Hepatocyte (in vitro differentiated cells): ENCODE results near the gene RAMP3. TPM values are rescaled to one million over a fixed set of nuclear protein-coding genes. Genes with fewer than 3 reads are reported as not detected.

Experiments
- DNase-seq: peaks from one replicate; pipeline ENCODE4 v3.0.0-alpha.2; 2016; ENCODE audit warnings: low spot score
- H2AFZ ChIP-seq: fragments of 200-600 bp; sonication (generic); 2 replicates; pipeline ENCODE4 v1.6.0; 2016; ENCODE audit warnings: antibody characterized with exemption, mild to moderate bottlenecking
- H3K27ac ChIP-seq: fragments of 200-600 bp; sonication (generic); 2 replicates; pipeline ENCODE4 v1.5.1; 2016; ENCODE audit warnings: mild to moderate bottlenecking
- H3K27me3 ChIP-seq: fragments of 200-600 bp; sonication (generic); 2 replicates; pipeline ENCODE4 v1.6.1; 2016
- H3K36me3 ChIP-seq: fragments of 200-600 bp; sonication (generic); replicated peaks from 2 replicates; pipeline ENCODE4 v1.5.1; 2016; ENCODE audit warnings: low read depth; ENCODE audit not compliant: insufficient read depth
- H3K4me1 ChIP-seq: fragments of 200-600 bp; sonication (generic); 2 replicates; pipeline ENCODE4 v1.5.1; 2016; ENCODE audit warnings: mild to moderate bottlenecking, moderate library complexity; ENCODE audit not compliant: insufficient read depth
- H3K4me2 ChIP-seq: fragments of 200-600 bp; sonication (generic); 2 replicates; pipeline ENCODE4 v1.6.0; 2016
- H3K4me3 ChIP-seq: fragments of 200-600 bp; sonication (generic); 2 replicates; pipeline ENCODE4 v1.5.1; 2016; ENCODE audit warnings: mild to moderate bottlenecking
- H3K79me2 ChIP-seq: fragments of 200-600 bp; sonication (generic); 2 replicates; pipeline ENCODE4 v1.6.0; 2017; ENCODE audit warnings: mild to moderate bottlenecking
- H3K9me2 ChIP-seq: fragments of 200-600 bp; sonication (generic); replicated peaks from 2 replicates; pipeline ENCODE4 v1.6.0; 2017; ENCODE audit warnings: mild to moderate bottlenecking; ENCODE audit not compliant: insufficient read depth
- H3K9me3 ChIP-seq: fragments of 200-600 bp; sonication (generic); 2 replicates; pipeline ENCODE4 v1.5.1; 2016; ENCODE audit warnings: low read depth, mild to moderate bottlenecking
- H4K20me1 ChIP-seq: fragments of 200-600 bp; sonication (generic); 2 replicates; pipeline ENCODE4 v1.6.0; 2016; ENCODE audit warnings: mild to moderate bottlenecking; ENCODE audit not compliant: insufficient read depth, poor library complexity, severe bottlenecking
- CTCF ChIP-seq: fragments of 200-600 bp; sonication (generic); IDR thresholded peaks from 2 replicates; pipeline ENCODE4 v1.5.1; 2016; ENCODE audit warnings: antibody characterized with exemption, mild to moderate bottlenecking; ENCODE audit not compliant: poor library complexity
- EZH2 ChIP-seq: fragments of 200-600 bp; sonication (generic); IDR thresholded peaks from 2 replicates; pipeline ENCODE4 v1.6.1; 2016; ENCODE audit warnings: antibody characterized with exemption, mild to moderate bottlenecking, borderline replicate concordance
- EZH2phosphoT487 ChIP-seq: fragments of 200-600 bp; sonication (generic); IDR thresholded peaks from one replicate; pipeline ENCODE4 v1.6.1; 2018; ENCODE audit warnings: antibody characterized with exemption, mild to moderate bottlenecking, low read depth, moderate library complexity; ENCODE audit not compliant: unreplicated experiment, severe bottlenecking
- WGBS: methylation state at CpG from one replicate; pipeline ENCODE4 v1.1.6; 2016; ENCODE audit warnings: low lambda C conversion rate; ENCODE audit errors: missing lambda C conversion rate; 5-methylcytosine and 5-hydroxymethylcytosine counted together
- polyA plus RNA-seq: library from polyadenylated mRNA; unstranded; fragments of >200 nt; fragmentation: Nextera tagmentation; extraction: Ambion mirVana; gene quantifications from 2 replicates; pipeline ENCODE4 v1.2.1, GENCODE V29; 2016
- total RNA-seq: library from RNA; depleted of rRNA; stranded (reverse); fragments of >200 nt; gene quantifications from 2 replicates; pipeline ENCODE4 v1.2.3, GENCODE V29; 2014

Gene RAMP3
- total and polyA plus RNA-seq, 2 experiments from 2014 or later = not detected

GRCh38 chr7:45223078-45223477 is 65.5 kb downstream of the RAMP3 start:
- H3K9me2 ChIP-seq = no peaks in the 10 kb centered on the region
- no peak for DNase-seq
- TF ChIP-seq EZH2 (no peak), EZH2phosphoT487 (no peak), CTCF (no peak)

GRCh38 chr7:45223728-45224630 is 66.4 kb downstream of the RAMP3 start:
- no peak for DNase-seq
- H3K36me3 ChIP-seq = no peaks in the 10 kb centered on the region
- 89% methylated on average over 13 of the region's 13 CpGs for WGBS
- H3K79me2 ChIP-seq = no peaks in the 10 kb centered on the region
- no peak overlapping the region for H2AFZ ChIP-seq
- H3K9me3 ChIP-seq = no peaks in the 10 kb centered on the region
- no peaks in the 10 kb centered on the region for H3K4me1 ChIP-seq
- no peak overlapping the region for H3K27ac ChIP-seq
- H4K20me1 ChIP-seq = no peaks in the 10 kb centered on the region
- H3K9me2 ChIP-seq = no peaks in the 10 kb centered on the region
- no peak overlapping the region for H3K4me3 ChIP-seq
- TF ChIP-seq EZH2phosphoT487 (no peak), CTCF (no peak), EZH2 (no peak)
- no peaks in the 10 kb centered on the region for H3K27me3 ChIP-seq
- H3K4me2 ChIP-seq = no peak overlapping the region

More at GRCh38 chr7:45223078-45223477, 65.5 kb downstream of the RAMP3 start:
- H3K27me3 ChIP-seq = peaks cover 1% of the 10 kb centered on the region
- no peak overlapping the region for H3K4me2 ChIP-seq
- H4K20me1 ChIP-seq = no peaks in the 10 kb centered on the region
- no peaks in the 10 kb centered on the region for H3K9me3 ChIP-seq
- no peak overlapping the region for H3K4me3 ChIP-seq
- no peak overlapping the region for H3K27ac ChIP-seq
- no peaks in the 10 kb centered on the region for H3K4me1 ChIP-seq
- H3K79me2 ChIP-seq = no peaks in the 10 kb centered on the region
- no peak overlapping the region for H2AFZ ChIP-seq
- H3K36me3 ChIP-seq = no peaks in the 10 kb centered on the region

GRCh38 chr7:45224832-45225231 is 67.2 kb downstream of the RAMP3 start:
- H3K36me3 ChIP-seq = no peaks in the 10 kb centered on the region
- no peaks in the 10 kb centered on the region for H3K9me3 ChIP-seq
- no peak overlapping the region for H3K27ac ChIP-seq
- H3K4me3 ChIP-seq = no peak overlapping the region
- no peak overlapping the region for H3K4me2 ChIP-seq
- DNase-seq = no peak
- no peaks in the 10 kb centered on the region for H3K4me1 ChIP-seq
- no peaks in the 10 kb centered on the region for H3K79me2 ChIP-seq
- H4K20me1 ChIP-seq = no peaks in the 10 kb centered on the region
- no peaks in the 10 kb centered on the region for H3K9me2 ChIP-seq
- no peak overlapping the region for H2AFZ ChIP-seq
- no peak for TF ChIP-seq EZH2phosphoT487
- no peak for TF ChIP-seq EZH2
- TF ChIP-seq CTCF = no peak
- WGBS = 36% methylated on average over 3 of the region's 3 CpGs
- no peaks in the 10 kb centered on the region for H3K27me3 ChIP-seq
